GM19351 (cell line): ENCODE measurements around the gene CEP170.
A peak's percentile ranks its signal among the peaks of the same experiment; 100 is the strongest.
"Not testable (repeated sequence)": the region's sequence is repeated elsewhere in the genome, so short reads cannot be mapped to it uniquely, and the experiment has no call there.

Source experiments
- ATAC-seq: cut with Tn5 transposase; IDR thresholded peaks from one replicate; pipeline ENCODE4 v1.9.1; 2021; ENCODE audit warnings: mild to moderate bottlenecking, moderate library complexity; ENCODE audit not compliant: unreplicated experiment

Gene CEP170

DNA sequence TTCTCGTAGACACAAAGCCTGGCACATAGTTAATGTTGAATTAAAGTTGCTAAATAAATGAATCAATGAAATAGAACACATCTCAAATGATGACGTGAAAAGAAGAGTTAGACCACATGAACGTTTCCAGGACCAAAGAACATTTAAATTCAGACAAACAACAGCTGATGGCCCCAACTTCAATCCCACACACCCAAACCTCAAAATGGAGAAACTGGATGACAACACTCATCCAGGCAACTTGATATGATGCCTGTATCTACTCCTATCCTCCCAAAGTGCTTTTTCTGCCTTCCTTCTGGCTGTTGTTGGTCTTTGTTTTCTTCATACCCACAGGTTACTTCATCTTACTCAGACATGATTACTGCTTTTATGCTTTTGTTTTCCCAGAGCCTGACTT, 71.9 kb downstream of the CEP170 start:
- not testable (repeated sequence) for ATAC-seq

DNA sequence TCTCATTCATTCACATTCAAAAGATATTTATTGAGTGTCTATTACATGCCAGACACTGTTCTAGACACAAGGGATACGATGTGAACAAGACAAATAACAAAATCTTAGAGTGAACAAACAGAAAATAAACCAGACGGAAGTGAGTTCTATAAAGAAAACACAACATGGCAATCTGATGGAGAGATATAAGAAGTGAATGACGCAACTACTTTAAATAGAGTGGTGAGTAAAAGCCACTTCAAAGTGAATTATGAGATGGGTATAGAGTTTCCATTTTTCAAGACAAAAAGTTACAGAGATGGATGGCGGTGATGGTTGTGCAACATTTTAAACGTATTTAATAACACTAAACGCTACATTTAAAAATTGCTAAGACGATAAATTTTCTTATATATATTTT, 75.4 kb downstream of the CEP170 start:
- no peak for ATAC-seq

DNA sequence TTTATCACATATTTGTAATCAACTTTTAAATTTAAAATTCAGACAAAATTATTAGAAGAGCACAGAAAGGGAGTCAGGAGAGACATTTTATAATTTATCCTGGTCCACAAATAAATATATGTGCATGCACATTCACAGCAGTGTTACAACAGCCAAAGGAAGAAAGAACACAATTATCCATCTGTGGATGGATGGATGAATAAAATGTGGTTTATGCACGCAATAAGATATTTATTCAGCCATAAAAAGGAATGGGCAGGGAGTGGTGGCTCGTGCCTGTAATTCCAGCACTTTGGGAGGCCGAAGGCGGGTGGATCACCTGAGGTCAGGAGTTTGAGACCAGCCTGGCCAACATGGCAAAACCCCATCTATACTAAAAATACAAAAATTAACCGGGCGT, 77.3 kb downstream of the CEP170 start:
- not testable (repeated sequence) for ATAC-seq

DNA sequence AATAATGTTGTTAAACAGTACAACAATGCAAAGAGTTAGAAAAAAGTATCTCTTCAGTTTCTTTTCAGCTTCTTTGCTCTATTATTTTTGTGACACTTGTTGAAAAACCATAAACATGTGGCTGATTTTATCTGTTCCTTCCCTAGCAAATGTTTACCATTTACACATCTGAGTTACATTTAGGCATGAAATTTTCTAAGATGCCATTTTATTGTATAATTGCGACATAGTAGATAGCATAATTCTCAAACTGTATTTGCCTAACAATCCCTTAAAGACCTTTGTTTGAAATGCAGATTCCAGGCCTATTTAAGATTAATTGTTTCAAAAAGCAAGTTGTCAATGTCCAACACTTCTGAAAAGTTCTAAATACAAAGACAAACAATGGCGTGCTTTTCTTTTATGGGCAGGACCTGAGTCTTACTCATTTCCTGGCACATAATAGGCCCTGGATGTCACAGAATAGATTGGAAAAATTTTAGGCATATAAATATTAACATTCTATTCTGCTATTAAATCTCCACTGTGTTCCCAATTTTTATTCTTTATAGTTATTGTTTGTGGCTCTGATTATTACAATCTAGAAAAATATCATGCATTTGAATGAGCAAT, 81.2 kb downstream of the CEP170 start:
- ATAC-seq, result not testable (repeated sequence)

DNA sequence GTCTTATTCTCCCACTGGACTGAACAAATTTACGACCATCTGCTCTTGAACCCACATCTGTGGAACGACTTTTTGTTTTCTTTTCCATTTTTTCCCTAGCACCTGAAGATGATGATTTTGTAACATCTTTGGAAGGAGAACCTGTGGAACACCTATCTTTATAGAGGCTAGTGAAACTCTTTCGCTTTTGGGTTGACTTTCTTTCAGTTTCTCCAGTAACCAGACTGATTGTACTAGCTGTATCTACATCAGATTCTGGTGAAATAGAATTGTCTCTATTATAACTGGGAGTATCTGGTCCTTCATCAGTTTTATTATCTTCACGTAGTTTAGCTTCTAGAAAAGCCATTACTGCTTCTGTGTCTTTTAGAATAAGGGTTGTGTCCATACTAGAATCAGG, 90.2 kb downstream of the CEP170 start:
- not testable (repeated sequence) for ATAC-seq

DNA sequence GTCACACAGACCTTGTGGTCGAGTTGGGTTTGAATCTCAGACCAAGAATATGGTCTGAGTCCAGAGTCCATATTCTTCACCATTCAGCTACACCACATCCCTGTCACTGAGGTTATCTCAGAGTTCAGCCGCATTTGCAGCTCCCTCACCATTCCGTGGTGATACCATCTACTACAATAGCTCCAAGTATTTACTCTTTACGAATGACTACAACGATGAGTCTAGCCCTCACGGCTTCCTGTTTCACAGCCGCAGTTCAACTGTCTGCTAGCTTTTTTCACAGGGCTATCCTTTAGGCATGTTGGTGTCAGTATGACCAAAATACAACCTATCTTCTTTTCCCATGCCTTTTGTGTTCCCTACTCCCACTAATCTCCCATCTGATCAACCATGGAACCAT, 104.2 kb downstream of the CEP170 start:
- not testable (repeated sequence) for ATAC-seq

DNA sequence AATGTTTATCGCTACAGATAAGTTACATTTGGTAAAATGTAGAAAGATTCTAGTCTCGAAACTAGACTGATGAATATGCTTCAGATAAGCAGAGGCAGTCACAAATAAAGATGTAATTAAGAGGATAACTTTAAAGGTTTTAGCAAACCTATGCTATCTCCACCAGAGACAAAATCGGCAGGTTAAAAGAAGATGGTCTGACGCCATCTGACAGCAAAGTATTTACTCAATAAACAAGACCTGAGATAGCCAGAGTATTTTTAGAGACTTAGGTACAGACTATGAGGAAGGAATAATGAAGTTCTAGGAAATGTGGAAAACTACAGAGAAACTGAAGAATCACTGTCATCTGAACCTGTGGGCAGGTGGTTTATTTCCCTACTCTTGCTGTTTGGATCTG, 106.0 kb downstream of the CEP170 start:
- ATAC-seq, result not testable (repeated sequence)

DNA sequence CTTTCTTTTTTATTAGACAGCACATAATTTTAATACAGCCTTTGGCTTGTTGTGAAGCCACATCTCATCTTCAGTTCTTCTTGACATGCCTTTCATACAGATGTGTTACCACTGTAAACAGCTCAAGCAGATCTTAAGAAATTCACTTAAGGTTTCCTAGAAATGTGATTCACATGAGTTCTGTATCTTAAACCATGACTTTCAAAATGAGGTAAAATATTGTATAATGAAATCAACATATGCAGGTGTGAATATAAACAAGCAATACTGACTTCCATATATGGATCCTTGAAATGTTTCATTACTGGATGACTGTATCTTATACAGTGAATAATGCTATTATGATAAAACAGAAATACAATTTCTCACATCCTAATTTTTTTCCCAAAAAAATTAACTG, 107.7 kb downstream of the CEP170 start:
- ATAC-seq, result not testable (repeated sequence)

DNA sequence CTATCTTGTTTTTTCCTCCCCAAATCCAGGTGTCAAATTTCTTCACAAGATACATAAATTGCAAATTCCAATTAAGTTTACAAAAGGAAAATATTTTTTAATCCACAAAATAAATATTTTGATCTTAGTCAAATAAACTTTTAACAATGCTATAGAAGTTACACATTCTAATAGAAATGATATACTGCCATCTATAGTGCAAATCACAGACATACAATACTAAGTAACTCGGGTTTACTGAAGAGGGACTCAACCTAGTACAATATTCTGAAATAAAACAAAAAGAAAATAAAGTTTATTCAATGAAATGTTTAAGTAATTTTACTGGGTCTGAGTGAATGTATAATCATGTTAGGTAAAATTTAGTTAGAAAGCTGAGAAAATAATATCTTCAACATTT, 114.6 kb downstream of the CEP170 start:
- peak; percentile 54 for ATAC-seq

DNA sequence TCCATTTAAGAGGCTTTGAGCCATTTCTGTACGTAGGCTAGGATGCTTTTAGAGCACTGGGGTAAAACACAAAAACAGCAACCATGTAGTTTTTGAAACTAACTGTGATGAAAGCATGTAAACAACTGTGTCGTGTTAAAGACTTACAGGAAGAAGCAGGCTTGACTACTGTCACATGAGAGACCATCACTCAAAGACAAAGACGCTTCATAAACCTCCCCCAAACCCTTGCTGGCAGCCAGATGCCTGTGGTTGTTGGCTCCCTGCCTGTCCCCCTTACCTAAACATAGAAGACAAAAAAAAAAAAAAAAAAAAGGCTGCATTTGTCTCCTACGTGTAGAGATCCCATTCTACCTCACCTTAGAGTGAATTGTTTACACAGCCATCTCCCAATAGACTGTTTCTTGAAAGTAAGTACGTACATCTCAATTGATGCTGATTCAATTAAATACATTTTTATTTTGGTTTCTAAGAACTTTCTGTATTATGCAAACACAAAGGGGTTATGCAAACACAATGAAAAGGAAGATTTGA, 132.1 kb downstream of the CEP170 start:
- not testable (repeated sequence) for ATAC-seq

DNA sequence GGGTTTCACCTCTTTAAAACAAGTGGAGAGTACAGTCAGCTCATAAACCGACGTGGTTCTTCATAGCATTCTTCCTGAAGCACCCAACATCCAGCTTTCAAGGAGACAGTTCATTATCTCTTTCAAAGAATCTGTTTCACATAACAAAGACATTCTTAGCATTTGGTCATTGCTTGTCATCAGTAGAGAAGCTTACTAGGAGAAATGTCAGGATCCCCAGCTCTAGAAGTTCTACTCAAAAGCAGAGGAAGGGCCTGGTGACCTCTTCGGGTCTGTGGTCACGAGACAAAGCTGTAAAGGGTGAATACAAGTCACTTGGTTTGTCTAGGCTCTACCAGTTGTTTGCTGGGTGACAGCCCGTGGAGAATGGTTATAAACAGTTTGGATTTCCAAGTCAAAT, 133.1 kb downstream of the CEP170 start:
- not testable (repeated sequence) for ATAC-seq

DNA sequence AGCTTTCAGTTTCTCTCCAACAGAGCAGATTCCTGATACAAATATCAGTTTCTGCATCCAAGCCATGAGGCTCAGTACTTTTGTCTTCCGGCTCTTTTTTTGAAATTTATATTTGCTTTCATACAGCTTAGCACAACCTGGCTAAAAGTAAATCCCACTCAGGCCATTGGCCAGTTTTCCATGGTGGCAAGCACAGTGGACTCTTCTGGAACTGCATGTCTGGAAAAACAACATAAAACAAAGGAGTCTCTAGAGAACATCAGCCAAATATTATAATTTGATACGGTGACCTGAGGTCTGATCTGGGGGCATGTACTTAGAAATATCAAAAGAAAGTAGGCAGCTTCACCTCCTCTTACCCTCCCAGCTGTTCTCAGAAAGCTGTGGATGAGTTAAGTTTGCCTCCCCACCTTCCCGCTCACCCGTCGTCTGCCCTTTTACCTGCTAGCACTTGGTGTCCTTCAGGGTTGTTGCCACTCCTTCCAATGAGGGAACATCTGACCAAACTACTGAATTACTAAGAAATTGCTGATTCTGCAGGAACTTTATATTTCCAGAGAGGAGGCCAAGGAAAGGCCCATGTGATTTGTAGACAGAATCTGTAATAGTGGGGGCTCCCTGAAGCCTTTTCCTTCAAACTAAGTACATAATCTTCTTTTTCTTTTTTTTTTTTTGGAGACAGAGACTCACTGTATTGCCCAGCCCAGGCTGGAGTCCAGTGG, 136.3 kb downstream of the CEP170 start:
- not testable (repeated sequence) for ATAC-seq

DNA sequence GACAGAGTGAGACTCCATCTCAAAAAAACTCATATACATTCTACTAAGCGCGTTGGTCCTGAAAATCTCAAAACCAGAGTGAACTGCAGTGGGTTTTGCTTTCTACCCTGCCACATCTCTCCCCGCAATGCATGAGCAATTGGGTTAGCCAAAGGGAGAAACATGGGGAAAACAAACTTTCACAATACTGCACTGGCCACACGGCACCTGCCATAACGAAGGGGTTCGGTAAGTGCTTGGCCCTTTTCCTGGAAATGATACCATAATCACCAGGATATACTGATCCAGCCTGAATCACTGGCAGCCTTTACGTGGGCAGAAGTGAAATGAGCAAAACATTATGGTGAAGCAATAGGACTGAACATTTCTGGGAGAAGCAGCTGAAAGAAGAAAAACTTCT, 138.9 kb downstream of the CEP170 start:
- ATAC-seq, result not testable (repeated sequence)

DNA sequence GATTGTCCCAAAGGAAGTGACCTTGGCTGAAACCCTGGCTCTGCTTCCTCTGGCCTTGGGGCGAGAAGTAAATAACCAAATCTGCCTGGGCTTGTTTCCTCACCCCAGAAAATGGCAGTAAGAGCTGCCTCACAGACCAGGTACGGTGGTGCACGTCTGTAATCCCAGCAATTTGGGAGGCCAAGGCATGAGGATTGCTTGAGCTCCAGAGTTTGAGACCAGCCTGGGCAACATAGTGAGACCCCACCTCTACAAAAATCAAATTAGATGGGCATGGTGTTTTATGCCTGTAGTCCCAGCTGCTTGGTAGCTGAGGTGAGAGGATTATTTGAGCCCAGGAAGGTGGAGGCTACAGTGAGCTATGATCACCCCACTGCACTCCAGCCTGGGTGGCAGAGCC, 140.3 kb downstream of the CEP170 start:
- ATAC-seq, result not testable (repeated sequence)

DNA sequence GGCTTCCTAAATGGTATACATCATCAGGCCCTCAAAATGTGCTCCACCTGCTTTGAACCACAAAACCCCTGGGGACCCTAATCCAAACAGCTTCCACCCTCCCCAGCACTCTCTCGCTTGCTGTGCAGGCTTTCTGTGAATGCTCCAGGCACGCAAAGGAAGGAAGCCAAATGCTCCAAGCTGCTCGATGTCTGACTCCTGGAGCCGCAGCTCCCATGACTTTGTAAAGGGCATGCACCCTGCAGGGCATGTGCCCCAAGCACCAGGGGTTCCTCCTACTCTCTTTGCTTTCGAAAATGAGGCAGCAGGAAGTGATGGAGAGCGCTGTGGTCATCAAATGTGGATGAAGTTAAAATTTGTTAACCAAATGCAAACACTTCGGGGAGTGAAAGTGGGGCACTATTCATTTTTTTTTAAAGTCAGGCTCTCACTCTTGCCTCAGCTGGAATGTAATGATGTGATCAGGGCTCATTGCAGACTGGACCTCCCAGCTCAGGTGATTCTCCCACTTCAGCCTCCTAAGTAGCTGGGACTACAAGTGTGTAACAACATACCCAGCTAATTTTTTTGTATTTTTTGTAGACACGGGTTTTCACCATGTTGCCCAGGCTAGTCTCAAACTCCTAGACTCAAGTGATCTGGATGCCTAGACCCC, 140.9 kb downstream of the CEP170 start:
- peak; percentile 91 for ATAC-seq

DNA sequence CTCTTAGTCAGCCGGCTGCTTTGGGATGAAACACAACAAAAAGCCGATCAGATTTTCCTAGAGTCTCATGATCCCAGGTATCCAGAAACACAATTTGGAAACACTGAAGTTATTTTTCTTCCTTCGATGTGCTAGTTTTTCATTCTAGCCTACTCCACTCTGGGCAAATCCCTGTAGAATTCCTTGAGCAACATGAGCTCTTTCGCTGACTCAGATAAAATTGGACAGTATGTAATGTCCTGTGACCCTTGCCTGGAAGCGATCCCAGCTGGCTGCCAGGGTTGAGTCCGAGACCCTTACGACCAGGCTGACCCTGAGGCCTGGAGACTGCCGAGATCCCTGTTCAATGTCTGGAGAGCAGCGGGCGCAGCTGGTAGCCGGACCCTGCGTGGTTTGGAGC, 147.9 kb downstream of the CEP170 start:
- not testable (repeated sequence) for ATAC-seq

DNA sequence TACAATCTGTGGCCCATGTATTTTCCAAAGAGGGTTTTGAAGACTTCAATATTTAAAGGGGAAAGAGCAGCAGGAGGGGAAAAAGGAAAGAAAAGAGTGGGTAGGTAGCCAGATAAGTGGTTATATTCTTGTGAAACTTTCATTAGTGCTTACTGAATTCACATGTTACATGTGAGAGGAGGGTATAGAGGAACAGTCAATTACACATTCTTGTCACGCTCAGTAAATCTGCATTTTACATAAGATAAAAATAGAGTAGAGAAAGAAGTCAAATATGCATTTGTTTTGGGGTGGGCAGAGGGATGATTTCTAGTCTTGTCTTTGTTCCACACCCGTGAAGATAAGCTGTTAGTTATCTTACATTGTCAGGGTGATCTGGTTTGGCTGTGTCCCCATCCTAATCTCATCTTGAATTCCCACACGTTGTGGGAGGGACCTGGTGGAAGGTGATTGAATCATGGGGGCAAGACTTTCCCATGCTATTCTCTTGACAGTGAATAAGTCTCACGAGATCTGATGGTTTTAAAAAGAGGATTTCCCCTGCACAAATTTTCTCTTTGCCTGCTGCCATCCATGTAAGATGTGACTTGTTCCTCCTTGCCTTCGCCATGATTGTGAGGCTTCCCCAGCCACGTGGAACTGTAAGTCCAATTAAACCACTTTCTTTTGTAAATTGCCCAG, 149.3 kb downstream of the CEP170 start:
- peak; percentile 52 for ATAC-seq

DNA sequence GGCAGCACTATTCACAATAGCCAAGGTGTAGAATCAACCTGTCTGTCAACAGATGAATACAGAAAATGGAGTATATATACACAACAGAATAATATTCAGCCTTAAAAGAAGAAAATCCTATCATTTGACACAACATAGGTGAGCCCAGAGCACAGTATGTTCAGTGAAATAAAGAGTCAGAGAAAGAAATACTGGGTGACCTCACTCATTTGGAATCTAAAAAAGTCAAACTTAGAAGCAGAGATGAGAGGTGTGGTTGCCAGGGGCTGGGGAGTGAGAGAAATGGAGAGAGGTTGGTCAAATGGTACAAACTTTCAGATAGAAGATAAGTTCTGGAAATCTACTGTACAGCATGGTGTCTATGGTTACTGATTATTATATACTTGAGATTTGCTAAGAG, 150.0 kb downstream of the CEP170 start:
- ATAC-seq, result peak; percentile 45

DNA sequence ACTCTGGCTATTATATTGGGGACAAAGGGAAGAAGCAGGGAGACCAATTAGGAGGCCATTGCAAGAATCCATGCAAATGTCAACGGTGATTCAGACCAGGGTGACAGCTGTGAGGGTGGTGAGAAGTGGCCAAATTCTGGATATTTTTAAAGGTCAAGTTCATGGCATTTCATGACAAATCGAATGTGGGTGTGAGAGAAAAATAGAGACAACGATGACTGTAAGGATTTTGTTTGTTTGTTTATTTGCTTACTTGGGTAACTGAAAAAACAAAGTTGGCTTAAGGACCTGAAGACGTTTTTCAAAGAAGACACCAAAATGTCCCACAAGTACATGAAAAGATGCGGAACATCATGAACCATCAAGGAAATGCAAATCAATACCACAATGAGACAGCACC, 150.6 kb downstream of the CEP170 start:
- ATAC-seq, result not testable (repeated sequence)

DNA sequence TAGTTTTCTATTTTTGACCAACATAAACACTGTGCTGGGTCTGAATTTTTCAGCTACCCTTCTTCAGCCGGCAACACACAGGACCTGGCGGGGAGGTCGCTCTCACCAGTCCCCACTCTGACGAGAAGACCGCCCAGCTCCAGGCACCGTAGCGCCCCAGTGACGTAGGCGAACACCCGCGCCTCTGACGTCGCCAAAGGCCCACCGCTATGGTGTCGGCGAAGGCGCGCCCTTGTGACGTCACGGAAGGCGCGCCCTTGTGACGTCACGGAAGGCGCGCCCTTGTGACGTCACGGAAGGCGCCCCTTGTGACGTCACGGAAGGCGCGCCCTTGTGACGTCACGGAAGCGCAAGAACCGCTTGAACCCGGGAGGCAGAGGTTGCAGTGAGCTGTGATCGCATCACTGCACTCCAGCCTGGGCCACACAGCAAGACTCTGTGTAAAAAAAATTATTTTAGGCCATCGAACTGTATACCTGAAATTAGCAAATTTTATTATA, 153.5 kb downstream of the CEP170 start:
- not testable (repeated sequence) for ATAC-seq

DNA sequence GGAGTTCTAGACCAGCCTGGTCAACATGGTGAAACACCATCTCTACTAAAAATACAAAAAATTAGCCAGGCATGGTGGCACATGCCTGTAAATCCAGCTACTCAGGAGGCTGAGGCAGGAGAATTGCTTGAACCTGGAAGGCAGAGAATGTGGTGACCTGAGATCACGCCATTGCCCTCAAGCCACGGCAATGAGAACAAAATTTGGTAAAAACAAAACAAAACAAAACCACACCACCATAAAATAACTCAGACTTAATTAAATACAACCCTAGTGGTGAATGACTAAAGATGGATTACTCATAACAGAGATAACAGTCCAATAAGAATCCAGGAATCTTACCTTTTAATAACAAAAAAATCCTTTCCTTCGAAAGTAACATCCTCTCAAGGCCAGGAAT, 167.7 kb downstream of the CEP170 start:
- ATAC-seq, result not testable (repeated sequence)
